Stimulated activated CD8-positive, alpha-beta memory T cell treated with anti-CD3 and anti-CD28 coated beads, Interleukin-12 subunit alpha, Interleukin-12 subunit beta, amount 100 ng/mL, for 24 hours (primary cell): ENCODE measurements around the gene LGI2.
"Not testable (repeated sequence)": the region's sequence is repeated elsewhere in the genome, so short reads cannot be mapped to it uniquely, and the experiment has no call there.

Experiments
- DNase-seq: peaks from one replicate; pipeline ENCODE4 v3.0.0-alpha.2; 2020; ENCODE audit errors: extremely low read depth

Gene LGI2

DNA sequence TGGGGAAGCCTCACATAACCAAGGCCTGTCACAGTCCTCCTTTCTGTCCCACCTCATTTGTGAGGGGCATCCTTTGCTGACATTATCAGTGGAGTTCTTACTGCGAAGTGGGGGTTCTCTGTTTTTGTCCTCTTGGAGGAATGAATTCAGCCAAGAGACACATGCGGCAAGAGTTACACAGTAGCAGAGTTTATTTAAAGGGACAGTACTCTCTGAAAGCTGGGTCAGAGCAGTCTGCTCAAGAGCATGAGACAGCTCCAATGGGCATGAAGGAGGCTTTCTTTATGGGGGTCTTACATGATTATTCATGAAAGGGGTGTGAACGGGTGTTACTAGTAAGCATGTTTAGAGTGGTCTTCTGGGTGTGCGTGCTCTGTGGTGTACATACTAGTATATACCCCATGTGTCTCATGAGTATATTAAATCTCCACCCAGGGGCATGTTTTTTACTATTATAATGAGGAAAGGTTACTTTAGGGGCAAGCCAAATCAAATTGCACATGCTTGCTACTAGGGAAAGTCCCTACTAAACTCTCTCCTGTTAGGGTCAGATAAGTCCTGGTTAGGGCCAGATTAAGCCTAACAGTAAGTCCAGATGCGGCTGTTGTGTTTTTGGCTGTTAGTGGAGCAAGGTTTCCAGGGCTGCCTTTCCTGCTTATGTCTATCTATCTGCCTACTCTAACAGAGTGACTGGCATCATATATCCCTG lies 19.8 kb upstream of the LGI2 start:
- no peak for DNase-seq

DNA sequence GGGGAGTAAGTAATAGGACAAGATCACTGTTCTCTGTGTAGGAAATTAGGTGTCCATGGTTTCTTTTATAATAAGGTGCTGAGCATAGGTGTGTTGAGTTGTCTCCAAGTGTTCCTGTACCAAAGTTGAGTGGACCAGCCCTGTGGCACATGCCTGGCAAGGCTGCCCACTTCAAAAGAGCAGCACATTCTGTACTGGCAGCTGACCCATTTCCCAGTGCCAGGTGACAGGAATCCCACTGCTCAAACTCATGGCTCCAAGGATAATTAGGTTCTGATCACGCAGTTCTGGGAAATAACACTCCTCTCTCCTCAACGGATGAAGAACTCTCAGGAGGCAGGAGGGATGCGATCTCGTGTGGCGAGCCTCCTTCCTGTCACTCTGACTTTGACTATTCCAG lies 12.8 kb upstream of the LGI2 start:
- DNase-seq = no peak

DNA sequence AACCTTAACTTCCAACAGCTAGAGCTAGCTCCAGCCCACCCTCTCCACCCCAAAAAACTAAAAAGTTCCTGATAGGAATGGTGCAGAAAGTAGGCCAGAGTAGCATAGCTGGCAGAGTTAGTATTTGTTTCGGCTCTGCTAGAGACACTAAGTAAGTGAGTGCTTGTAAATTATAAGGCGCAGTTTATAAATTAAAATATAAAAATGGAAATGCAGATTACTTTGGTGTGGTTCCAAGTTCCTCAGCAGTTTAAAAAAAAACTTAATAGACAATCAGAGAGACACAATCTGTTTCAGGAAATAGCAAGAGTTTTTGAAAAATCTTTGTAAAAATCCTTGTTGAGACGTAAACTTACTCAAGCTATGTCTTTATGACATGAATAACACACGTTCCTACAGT lies 2.8 kb upstream of the LGI2 start:
- no peak for DNase-seq

DNA sequence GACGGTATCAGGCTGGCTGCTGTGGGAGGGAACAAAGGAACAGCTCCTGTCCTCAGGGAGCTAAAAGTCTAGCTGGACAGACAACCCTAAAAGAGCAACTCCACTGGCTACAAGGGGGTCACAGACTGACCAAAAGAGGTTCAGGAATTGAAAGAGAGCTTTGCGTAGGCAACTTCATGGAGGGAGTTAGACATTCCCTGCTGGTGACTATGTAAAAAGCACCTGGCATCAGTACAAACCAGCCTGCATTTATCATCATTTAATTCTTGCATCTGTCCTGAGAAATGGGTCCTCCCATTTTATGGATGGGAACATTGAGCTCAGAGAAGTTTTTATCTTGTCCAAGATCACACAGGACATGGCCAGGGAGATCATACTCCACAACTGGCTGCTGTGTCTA lies 1.4 kb upstream of the LGI2 start:
- DNase-seq = no peak

DNA sequence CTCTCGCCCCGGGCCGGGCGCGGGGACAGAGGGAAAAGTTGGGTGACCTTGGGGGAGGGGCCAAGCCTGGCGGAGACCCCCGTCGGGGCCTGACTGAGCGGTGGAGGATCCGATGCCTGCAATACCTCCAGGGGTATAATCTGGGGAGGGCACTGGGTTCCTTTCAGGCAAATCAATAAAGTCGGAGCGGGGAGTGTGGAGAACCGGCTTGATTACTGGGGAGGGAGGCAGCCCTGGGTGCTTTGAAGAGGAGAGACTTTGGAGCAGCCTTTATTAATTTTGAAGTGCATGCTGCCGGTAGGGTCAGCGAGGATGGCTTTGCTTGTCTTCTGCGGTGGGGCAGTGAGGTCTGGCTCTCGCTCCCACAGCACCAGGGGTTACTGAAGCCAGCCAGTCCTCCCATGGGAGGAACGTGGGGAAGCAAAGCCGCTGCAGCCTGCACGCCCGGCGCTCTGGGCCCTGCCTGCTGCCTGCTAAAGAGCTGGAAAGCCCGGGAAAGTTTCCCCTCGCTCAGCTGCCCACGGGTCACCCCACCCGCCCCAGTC lies 403 bp upstream of the LGI2 start:
- DNase-seq = no peak

DNA sequence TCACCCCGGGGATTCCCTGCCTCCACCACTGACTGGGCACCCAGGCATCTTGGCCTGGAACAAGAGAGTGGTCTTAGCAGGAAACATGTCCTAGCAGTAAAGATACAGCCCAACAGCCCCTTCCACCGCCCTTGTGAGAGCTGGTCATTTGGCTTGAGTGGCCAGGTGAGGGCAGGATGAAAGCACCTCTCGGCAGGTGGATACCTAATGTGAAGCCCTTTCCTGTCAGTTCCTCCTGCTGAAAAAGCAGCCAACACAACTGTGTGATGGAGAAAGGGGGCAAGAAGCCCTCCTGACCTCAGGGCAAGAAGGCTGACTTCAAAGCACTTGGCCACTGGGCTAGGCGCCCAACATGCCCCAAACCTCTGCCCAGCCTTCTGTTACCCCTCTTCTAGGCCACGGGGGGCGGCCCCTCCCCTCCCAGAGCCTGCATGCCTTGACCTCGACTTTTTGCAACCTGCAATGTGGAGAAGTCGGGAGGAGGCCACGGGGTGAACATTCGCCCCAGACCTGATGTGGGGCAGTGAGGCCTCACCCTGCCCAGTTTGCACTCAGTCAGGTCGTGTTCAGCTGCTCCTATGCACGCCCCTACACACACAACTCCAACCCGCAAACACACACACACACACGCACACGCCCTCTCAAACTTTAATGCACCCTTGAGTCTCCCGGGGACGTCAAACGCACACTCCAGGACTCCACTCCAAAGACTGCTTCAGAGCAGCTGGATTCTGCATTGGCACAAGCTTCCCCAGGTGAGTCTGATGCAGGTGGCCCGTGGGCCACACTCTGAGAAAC lies 1.1 kb downstream of the LGI2 start:
- DNase-seq = no peak

DNA sequence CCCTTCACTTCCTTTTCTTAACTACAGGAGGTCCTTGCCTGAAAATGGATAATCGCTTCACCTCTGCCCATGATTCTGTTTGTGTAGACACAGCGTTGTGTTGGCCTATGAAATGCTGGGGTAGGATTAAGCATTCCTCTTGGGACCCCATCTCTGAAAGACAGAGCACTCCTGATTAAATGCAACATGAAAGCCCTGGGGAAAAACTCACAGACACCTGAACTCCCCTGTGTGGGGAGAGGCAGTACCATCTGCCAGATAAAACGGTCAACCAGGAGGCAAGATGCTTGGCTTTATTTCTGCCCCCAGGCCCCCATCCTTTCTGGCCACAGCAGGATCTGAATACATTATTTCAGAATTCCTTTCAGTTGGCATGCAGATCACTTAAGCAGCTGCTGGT lies 1.9 kb downstream of the LGI2 start:
- no peak for DNase-seq

DNA sequence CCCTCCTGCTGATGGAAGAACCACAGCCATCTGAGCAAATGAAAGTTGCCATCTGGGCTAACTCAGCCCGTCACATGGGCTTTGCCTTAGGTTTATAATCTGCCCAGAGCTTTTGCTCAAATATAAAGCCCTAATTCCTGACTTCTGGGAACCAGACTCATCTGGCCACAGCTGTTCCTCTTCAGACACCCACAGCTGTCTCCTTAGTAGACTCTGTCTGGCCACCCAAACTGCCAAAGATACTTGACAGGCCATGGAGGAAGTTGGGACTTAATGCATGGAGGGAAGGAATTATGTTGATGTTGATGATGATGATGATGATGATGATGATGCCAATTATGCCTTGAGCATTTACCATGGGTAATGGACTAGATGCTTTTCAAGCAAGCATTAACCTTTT lies 8.0 kb downstream of the LGI2 start:
- no peak for DNase-seq

DNA sequence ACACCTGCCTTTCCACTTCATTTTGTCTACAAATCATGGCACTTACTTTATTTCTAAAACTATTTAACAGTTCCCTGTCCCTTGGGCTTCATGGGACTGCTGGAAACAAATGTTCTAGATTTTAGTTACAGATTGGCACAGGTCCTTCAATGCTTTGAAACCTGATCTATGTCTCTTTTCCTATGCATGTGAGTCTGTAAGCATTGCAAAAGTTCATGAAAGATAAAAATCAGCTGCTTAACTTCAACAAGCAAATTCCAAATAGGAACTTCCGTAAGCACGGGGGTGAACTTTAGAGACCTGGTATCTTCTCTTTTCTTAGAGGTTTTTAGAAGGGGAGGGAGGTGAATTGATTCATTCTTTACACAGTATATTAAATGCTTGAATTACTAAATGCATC lies 9.5 kb downstream of the LGI2 start:
- no peak for DNase-seq

DNA sequence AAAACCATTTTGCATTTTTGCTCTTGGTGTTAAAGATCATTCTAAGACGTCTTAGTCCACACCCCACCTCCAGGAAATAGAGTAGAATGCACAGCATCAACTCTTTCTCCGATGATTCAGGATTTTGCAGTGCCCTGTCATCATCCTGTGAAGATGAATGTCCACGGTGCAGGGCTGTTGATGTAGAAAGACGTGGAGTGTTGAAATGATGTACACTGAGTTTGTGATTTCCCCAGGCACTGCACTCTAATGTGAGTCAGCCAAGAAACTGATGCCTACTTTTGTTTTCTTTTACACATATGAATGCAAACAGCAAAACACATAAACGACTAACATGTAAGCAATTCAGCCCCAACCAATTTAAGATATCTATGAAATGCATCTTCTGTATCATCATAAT lies 10.5 kb downstream of the LGI2 start:
- no peak for DNase-seq

DNA sequence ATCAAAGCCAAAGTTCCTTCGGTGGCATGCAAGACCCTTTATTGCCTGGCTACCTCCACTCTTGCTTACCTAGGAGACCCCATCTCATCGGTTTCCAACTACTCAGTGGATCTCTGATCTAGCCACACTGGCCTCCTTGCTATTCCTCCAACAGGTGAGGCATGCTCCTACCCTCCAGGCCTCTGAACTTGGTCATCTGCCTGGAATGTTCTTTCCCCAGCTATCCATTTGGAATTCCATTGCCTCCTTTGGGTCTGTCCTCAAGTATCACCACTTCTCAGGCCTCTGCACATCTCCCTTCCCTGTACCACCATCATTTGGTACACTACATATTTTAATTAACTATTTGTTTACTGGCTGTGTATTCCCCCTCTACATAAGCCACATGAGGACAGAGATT lies 11.2 kb downstream of the LGI2 start:
- no peak for DNase-seq

DNA sequence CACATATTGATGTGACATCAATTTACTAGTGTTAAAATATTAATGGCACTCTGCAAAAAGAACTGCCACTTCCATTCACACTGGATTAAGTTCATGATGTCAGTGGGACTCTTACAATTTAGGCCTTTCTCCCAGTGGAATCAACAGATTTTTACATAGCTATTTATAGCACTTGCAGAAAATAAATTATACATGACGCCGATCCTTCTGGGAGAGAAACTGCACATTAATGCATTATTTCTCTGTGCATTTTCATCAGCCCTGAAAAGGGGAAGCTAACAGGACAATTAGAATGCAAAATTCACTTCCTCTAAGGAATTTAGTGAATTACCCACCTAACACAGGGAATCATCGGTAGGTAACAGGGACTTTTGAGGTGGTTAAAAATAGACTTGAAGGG lies 15.7 kb downstream of the LGI2 start:
- no peak for DNase-seq

DNA sequence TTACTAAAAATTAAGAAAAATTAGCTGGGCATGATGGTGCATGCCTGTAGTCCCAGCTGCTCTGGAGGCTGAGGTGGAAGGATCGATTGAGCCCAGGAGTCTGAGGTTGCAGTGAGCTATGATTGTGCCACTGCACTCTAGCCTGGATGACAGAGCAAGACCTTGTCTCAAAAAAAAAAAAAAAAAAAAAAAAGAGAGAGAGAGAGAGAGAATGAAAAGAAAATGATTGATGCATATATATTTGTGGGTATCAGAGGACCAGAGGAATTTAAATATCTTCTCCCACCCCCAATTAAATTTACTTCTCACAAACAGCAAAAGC lies 16.1 kb downstream of the LGI2 start:
- DNase-seq = not testable (repeated sequence)

DNA sequence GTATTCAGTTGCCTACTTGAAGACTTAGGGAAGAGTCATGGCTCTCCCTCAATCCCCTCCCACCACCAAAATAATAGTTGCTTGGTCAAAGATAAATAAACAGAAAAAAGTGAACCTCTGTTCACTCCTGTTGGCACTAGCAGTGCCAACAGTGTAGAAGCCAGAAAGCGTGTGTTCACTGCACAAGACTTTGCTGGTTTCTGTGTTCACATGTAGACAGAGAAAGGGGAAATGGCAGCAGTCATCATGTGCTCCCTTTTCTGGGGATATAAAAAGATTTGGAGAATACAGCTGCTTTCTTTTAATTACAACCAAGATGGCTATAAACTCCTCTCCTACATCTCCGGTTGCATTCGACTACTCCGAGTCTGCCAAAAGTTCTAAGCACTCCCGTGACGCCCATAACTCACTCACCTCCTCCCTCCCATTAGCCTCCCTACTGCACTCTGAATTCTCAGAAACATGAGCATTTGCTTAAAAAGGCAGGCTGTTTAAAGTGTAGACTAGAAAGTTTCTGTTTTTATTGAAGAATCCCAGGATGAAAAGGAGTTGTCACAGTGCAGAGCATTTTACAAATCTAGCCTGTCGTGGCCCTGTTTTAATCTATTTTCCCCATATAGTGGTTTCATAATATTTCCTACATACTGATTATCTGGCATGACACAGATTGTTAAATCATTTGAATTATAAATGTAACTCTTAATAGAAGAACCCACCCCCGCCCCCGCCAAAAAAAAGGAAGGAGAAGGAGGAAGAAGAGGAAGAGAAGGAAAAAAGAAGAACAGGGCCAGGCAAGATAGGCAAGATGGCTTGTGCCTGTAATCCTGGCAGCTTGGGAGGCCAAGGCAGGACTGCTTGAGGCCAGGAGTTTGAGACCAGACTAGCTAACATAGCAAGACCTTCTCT lies 16.7 kb downstream of the LGI2 start:
- DNase-seq = no peak

DNA sequence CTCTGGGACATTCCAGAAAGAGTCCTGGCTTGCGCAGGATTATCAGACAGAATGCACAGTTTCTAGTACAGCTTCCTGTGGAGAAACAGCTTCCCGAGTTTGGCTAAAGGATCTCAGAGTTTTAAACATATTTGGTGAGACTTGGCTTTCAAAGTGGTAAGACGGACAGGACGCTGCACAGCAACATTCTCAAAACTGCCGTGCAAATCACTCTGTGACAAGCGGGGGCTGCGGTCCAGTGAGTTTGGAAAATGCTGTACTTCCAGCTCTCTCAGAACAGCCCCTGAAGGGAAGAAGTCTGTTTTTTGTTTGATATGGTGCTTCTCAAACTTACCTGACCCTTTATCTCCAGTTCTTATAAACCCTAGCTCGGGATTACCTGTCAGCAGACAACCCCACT lies 18.1 kb downstream of the LGI2 start:
- DNase-seq = no peak

DNA sequence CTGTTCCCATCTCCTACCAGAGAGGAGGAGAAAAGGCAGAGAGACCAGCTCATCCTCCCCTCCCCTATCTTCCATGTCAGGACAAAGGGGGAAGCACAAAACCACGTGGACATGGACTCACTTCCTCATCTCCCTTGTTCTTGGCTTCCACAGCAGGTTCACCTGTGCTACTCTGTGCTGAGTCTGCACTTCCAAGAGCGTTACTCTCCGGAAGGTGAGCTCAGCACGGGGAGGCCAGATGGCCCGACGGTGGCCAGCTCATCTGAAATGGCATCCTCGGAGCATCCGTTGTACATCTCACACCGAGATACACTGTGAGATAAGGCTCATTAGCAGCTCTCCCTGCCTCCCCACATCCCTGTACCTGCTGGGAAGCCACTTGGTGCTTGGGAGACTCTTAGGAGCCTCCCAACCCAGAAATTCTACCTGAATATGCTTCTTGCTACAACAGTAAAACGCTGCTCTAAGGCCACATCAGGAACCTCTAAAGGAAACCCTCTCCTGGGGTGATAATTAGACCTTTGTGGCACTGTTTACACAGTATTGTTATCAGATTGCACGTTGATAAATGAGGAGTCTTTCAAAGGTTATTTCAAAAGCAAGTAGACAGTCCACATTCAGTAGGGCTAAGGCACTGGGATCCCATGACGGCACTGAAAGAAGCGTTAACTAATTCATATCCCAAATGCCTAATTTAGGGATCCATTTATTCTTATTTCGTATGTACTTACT lies 19.4 kb downstream of the LGI2 start:
- no peak for DNase-seq

DNA sequence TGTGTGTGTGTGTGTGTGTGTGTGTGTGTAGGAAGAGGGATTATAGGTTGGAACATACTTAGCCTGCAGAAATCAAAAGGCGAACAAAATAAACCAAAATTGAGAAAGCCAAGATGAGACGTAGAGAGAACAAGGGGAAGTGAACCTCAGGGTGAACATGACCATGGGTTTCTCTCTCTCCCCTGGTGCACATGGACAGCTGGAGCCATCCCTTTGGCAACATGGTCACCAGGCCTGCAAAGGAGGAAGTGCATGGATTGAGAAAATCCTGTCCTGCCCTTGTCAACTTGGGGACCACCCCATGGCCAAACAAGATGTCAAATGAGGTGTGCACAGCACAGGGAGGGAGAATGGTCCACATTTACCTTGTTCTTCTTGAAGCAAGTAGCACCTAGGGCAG lies 23.1 kb downstream of the LGI2 start:
- DNase-seq = no peak

DNA sequence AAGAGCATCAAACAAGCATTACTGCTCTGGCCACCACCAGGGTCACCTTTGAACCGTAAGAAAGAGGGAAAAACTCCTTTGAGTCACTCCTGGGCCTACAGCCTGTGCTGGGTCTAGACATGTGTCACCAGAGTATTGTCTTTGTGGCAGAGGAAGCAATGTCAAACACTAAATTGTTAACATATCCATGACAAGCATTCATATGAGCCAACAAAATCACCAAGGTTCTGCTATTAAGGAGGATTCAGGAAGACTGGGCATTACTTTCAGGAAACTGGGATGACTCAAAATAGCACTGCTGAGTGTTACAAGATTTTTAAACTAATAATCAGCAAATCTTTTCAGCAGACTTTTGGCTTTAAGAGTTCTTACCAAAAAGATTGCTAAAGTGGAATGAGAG lies 28.1 kb downstream of the LGI2 start:
- no peak for DNase-seq

DNA sequence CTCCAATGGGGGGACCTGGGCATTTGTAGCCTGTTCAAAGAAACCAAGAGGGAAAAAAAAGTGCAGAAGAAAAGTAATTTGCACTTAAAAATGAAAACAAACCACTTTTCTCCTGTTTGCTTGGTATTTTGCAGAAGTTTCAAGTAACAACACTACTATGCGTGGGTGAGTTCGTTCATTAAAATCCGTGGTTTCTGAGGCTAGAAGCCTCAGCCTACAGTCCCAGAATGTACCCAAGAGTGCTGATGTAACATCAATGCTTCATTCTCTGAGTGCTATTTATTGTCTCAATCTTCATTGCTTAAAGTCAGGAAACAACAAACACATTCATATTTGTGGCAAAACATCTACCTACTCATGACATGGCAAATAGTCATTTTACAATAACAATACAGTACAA lies 29.2 kb downstream of the LGI2 start:
- no peak for DNase-seq

DNA sequence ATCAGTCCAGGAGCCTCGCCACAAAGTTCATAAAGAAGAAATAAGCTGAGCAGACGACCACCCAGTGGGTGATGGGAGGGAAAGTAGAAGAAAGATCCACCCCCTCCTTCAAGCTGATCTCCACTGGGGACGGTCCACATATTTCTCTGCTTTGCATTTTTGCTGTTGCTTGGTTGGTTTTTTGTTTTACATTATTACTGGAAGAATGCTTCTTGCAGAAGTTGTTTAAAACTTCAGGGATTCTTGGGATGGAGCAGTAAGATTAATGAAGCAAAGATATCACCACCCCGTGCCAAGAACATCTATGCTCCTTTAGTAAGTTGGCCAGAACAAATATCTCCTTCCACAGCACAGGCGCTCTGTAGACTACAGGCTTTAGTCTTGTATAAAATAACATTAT lies 30.1 kb downstream of the LGI2 start:
- DNase-seq = no peak

DNA sequence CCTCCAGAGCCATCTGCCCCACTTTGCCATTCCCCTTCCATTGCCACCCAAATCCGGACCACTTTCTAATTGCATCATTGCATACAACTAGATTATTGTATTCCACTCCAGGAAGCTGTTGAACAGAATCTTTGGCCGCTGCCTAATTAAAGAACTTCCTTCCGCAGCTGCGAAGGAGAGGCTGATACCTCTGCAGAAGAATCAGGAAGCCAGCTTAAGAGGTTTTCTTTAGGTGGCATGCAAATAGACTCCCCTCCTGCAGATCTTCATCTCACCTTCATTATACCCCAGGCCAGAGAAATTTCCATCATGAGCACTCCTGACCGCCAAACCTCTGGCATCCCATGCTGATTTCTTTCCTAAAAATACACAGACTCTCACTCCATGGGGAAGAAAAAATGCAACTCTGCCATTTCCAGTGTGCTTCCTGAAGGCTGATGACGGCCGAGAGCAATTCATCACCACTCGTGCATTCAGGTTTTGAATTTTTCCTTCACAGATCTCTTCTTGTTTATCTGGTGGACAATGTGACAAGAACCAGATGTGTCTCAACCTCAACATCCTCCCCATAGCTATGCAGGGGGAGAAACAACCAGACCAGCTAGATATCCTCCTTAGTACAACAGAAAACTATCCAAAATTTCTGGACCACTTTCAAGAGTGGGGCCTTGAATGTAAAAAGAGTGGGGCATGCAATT lies 31.2 kb downstream of the LGI2 start:
- DNase-seq = no peak
